GM19239 (cell line): Measurements from ENCODE around the gene MAPKAPK5.
"Not testable (repeated sequence)": the region's sequence is repeated elsewhere in the genome, so short reads cannot be mapped to it uniquely, and the experiment has no call there.

ENCODE experiments used
- DNase-seq: peaks from one replicate; pipeline ENCODE4 v3.0.0; 2011; ENCODE audit warnings: low spot score; ENCODE audit not compliant: insufficient read length
- FAIRE-seq: peaks from 2 replicates; lab custom pipeline; 2011; peaks lifted over from hg19 to GRCh38; lab: Jason Lieb, UNC

Gene MAPKAPK5

DNA sequence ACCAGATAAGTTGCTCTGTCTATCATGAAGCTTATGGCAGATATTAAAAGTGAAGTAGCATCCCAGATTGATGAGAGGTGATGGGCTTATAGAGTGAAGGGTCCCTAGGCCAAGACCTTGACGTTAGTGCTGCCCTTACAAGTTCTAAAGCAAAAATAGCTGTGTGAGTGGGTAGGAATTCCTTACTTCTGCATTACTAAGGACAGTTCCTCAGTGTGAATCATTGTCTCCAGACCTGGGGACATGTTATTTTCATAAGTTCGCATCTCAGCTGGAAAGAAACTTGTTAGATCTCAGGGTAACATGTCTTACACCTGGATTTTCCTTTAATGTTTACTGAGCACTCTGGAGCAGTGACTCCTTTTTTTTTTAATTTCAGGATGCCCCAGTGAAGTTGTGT is 28.7 kb downstream of the MAPKAPK5 start:
- no peak for DNase-seq
- no peak for FAIRE-seq

DNA sequence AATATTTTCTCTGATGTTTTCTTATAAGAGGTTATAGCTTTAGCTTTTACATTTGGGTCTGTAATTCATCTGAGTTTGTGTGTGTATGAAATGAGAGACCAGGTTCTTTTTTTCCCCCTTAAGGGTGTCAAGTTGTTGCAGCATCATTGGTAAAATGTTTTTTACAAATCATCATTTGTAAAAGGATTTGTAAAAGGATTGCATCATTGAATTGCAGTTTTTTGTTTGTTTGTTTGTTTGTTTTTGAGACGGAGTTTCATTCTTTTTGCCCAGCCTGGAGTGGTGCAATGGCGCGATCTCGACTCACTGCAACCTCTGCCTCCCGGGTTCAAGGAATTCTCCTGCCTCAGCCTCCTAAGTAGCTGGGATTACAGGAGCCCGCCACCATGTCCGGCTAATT is 31.1 kb downstream of the MAPKAPK5 start:
- FAIRE-seq (no peak), DNase-seq (no peak)

DNA sequence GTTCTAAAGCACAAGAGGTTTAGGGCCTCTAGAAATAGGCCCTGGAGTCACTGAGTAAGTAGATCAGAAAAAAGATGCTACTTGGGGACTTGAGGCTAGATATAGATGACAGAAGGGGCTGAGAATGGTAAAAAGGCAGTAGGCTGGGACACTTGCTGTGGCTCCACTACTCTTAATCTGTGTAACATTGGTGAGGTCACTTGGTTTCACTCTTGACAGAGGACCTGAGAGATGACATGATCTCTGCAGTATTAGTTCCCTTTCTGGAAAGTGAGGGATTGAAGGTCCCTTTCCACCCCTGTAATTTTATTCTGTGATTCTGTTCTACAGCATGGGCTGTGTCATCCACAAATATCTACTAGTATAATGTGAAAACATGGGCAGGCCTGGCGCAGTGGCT is 39.7 kb downstream of the MAPKAPK5 start:
- DNase-seq (no peak), FAIRE-seq (no peak)

DNA sequence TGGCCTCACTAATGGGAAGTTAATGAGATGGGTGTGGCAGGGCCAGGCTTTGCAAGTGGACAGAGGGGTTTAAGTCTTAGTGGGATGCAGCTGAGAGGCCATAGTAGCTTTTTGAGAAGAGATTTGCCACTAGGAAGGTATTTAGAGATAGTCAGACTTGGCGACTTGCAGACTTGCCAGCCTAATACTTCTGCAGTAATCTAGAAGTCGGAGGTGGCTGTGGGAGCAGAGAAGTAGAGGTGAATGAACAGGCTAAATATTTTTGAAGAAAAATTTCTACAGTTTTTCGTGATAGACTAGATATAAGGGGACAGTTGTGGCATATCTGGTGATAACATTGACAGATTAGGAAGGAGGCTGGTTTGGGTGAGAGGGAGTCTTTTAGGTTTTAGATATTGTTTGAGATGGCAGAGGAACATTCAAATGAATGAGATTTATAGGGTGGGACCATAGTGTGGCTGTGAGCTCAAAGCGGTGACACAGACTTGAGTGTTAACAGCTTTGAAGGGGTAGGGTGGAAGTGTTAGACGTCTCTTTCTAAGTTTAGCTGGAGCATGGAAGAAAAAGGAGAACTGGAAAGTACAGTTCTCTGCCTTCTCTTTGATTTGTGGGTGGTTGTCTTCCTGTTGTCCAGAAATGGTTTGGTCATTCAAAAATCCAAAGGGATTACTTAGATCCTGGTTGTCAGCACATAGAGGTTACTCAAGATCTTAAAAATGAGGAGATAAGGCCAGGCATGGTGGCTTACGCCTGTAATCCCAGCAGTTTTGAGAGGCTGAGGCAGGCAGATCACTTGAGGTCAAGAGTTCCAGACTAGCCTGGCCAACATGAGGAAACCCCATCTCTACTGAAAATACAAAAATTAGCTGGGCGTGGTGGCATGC is 44.9 kb downstream of the MAPKAPK5 start:
- DNase-seq (no peak), FAIRE-seq (no peak)

DNA sequence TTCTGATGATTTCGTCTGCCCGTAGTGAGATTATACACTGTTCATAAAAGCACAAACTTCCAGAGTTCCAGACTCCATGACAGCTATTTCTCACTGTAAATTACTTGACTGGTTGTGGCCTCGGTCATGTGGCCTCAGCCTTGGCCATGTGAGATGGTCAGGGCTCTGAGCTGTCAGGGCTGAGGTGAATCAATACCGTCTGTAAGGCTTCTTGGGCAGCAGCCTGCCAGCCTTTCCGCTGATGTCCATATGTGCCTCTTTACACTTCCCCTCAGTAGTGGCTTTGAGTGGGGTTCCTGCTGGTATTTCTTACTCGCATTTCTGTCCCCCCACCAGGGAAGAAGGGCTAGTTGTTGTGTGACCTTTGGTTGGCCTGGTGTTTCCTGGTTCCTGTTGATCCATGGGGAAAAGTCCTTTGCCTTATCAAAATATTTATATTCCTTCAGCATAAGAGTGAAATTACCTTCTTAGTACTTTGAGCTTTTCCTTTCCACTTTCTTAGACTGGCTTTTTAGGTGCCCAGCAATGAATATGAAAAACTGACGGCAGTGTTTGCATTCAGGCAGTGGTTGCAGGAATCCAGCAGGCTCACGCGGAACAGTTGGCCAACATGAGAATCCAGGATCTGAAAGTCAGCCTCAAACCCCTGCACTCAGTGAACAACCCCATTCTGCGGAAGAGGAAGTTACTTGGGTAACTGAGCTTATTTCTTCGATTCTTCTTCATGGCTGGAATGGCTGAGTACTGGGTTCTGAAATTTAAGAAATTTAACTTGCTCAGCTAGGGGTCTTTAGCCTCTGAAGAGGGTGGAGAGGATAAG is 46.1 kb downstream of the MAPKAPK5 start:
- FAIRE-seq (no peak), DNase-seq (no peak)

DNA sequence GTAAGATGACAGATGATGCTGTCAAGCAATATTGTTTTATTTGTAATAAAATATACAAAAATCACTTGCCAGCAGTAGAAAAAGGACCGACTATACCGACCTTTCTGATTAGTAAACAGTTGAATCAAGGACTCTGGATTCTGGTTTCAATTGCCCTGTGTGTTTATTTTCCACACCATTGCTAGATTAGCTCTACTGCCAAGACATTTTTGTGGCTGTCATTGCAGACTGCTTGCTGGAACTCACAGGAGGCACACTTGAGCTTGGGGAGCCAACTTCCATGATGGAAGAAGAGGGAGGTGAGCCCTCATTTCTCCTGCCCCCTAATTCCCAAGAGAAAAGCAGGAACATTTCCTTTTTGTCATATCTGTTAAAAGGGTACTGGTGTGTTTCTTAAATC is 51.3 kb downstream of the MAPKAPK5 start:
- FAIRE-seq (no peak), DNase-seq (no peak)

DNA sequence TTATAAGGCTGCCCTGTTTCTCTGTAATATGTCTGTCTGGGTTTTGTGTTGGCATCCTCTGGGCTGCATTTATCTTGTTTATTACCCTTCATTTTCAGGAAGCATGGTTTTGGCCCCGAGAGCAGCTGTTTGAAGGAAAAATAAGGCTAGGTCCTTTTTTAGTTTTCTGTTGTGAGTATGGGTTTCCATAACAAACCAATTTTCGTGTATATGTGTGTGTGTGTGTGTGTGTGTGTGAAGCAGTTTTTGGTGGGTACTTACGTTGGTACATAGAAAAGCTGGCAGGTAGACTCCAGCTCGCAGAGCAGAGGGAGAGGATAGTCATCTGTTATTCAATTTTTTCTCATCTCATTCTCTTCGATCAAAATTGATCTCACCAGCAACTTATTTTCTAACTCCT is 52.5 kb downstream of the MAPKAPK5 start:
- FAIRE-seq = no peak

DNA sequence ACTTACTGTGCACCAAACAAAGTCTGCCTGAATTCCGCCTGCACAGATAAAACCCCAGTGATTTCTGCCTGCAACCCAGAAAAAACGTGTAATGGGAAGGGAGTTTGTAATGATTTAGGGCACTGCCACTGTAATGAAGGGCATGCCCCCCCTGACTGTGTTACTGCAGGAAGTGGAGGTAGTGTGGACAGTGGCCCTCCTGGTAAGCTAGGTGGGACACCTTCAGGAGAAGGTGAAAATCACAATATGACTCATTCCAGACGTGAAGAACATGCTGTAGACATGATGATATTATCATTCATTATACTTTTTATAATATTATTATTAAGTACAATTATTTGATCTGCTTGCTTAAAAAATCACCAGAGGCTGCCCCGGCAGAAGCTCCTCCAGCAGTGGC is 59.2 kb downstream of the MAPKAPK5 start:
- no peak for DNase-seq
- no peak for FAIRE-seq

More for the DNA sequence above, 52.5 kb downstream of the MAPKAPK5 start:
- DNase-seq = no peak

DNA sequence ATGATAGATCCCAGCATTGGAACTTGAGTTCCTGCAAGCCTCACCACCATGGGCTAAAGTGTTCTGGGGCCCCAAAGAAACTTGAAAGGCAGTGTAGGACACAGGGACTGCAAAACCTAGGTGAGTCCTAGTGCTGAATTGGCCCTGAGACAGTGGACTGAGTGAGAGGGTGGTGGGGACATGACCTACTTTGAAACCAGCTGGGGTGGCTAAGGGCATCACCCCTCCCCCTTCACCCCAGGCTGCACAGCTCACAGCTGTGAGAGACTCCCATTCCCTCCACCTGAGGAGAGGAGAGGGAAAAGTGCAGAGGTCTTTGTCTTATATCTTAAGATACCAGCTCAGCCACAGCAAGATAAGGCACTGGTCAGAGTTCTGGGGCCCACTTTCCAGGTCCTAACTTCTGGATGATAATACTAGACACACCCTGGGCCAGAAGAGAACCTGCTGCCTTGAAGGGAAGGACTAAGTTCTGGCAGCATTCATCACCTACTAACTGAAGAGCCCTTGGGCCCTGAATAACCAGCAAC is 62.5 kb downstream of the MAPKAPK5 start:
- DNase-seq (no peak), FAIRE-seq (no peak)

DNA sequence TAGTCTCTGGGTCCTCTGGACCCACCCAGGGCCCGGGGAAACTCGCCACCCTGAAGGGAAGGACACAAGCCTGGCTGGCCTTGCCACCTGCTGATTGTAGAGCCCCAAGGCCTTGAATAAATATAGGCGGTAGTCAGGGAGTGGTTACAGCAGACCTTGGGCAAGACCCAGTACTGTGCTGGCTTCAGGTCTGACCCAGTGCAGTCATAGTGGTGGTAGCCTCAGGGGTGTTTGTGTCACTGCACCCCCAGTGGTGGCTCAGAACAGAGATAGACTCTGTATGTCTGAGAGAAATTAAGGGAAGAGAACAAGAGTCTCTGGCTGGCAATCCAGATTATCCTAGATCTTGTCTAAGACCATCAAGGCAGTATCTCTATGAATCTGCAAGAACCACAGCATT is 63.5 kb downstream of the MAPKAPK5 start:
- no peak for DNase-seq
- no peak for FAIRE-seq

DNA sequence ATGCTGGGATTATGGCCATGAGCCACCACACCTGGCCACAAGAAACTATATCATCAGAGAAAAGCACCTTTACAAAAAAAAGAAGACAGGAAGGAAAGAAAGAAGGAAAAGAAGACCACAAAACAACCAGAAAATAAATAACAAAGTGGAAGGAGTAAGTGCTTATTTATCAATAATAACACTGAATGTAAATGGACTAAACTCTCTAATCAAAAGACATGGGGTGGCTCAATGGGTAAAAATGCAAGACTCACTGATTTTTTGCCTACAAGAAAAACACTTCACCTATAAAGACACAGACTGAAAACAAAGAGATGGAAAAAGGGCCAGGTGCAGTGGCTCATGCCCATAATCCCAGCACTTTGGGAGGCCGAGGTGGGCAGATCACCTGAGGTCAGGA is 65.7 kb downstream of the MAPKAPK5 start:
- FAIRE-seq (no peak), DNase-seq (no peak)

DNA sequence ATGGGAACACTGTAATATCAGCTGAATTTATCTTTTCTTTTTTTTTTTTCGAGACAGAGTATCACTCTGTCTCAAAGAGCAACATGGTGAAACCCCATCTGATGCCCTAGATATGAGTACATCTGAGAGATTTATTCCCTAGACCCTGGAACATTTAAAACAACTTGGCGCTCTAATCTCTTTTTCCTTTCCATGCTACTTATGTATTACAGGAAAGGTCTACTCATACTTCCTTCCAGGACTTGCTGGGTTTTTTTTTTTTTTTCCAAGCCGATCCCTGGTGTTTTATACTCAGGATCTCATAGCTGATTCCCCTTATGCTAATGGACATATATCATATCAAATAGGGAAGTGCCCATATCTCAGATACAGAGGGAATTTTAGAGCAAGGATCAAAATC is 83.1 kb downstream of the MAPKAPK5 start:
- no peak for DNase-seq
- FAIRE-seq = no peak

DNA sequence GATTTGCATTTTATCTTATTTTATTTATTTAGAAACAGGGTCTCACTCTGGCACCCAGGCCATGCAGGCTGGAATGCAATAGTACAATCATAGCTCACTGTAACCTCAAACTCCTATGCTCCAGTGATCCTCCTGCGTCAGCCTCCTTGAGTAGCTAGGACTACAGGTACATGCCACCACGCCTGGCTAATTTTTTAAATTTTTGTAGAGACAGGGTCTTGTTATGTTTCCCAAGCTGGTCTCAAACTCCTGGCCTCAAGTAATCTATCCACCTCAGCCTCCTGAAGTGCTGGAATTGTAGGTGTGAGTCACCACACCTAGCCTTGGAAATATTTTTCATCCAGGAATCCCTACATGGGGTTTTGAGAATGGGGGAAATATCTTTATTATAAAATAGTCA is 84.6 kb downstream of the MAPKAPK5 start:
- FAIRE-seq = no peak

DNA sequence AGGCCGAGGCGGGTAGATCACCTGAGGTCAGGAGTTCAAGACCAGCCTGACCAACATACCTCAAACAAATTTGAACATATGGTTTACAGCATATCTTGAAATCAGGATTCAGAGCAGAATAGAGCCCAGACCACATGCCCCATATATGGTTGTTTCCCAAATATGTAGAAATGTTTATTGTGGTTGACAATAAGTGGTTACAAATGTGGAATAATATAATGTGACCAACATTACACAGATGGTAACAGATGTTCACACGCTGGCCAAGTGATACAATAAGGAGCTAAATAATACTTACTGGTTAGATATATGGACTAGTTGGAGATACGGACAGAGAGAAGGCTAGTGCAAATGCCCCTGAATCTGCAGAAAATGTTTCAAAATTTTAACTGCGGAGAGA is 85.3 kb downstream of the MAPKAPK5 start:
- no peak for DNase-seq
- FAIRE-seq = no peak

More for the DNA sequence above, 84.6 kb downstream of the MAPKAPK5 start:
- no peak for DNase-seq

DNA sequence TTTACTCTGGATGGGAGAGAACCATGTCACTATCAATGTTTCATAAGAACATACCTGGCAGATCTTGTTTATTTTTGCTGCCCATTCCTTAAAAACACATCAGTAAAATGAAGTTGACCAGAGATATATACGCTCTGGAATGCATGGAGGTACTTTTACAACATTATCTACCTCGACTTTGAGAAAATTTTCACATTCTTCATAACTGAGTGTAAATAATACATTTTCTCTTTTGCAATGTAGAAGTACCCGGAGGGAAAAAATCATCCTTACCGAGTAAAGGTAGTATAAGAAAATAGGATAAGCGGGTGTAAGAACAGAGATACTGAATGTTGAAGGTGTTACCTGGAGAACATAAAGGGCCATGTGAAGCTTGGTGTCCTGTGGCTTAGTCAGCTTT is 90.2 kb downstream of the MAPKAPK5 start:
- no peak for DNase-seq
- no peak for FAIRE-seq

DNA sequence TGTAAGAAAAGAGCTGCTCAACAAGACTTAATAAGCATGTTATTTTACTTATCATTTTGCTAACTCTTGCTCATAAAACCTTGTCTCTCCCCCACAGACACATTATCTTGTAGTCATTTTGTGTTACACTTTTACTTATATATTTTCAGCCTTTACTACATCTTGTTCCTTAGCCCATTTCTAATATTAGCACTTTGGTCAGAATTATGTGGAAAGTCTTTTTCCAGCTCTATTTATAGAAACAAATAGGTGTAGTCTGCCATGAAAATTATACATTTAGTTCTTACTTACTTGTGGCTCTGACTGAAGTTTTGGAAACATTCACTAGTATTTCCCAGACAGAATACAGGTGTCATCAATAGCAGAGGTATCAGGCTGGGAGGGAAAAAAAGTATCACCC is 94.8 kb downstream of the MAPKAPK5 start:
- no peak for DNase-seq
- no peak for FAIRE-seq

DNA sequence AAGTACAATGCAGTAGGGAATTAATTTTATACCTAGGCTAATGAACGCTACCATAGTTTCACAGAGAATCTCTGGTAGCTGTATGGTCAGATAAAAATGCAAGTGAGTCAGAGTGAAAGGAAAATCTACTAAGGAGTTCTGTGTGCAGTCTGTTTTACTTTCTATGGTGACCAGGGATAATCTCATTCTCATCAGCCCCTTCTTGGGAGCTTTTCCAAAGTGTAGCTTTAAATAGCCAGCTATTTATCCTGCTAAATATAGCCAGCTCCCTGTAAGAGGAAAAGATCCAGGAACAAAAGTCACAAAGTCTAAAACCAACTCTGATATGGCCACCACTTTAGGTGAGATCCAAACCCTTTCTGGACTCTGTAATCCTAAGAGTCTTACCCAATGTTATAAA is 95.4 kb downstream of the MAPKAPK5 start:
- no peak for DNase-seq
- no peak for FAIRE-seq

DNA sequence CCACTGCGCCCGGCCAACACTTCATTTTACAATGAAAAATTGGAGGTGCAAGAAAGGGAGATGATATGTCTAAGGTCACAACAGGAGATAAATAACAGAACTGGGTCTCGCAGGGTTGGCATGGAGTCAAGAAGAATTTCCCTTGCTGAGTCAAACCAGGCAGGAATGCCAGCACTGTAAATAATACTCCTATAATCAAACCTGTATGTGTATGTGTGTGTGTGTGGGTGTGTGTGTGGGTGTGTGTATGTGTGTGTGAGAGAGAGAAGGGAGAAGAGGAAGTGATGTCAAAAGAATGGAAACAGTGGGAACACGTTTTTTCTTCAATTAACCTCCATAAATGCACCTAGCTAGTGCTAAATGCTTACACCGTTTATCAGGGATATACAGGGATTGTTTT is 100.5 kb downstream of the MAPKAPK5 start:
- FAIRE-seq = no peak
- no peak for DNase-seq

DNA sequence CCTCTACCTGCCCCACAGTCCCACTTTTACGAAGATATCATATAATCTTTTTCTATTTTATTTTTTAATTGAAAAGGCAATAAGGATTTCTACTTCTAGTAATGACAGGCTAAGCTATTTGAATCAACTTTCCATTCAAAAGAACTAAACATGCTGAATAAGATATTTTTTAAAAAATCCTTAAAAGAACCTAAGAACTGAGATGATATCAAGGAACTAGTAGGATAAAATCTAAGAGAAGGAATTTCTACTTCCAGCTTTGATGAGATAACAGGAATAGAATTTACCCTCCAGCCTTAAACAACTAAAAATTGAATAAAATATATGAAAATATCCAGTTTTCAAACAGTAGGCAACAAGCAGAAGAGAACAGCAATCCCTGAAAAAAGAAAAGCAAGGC is 101.9 kb downstream of the MAPKAPK5 start:
- FAIRE-seq = no peak
- no peak for DNase-seq

DNA sequence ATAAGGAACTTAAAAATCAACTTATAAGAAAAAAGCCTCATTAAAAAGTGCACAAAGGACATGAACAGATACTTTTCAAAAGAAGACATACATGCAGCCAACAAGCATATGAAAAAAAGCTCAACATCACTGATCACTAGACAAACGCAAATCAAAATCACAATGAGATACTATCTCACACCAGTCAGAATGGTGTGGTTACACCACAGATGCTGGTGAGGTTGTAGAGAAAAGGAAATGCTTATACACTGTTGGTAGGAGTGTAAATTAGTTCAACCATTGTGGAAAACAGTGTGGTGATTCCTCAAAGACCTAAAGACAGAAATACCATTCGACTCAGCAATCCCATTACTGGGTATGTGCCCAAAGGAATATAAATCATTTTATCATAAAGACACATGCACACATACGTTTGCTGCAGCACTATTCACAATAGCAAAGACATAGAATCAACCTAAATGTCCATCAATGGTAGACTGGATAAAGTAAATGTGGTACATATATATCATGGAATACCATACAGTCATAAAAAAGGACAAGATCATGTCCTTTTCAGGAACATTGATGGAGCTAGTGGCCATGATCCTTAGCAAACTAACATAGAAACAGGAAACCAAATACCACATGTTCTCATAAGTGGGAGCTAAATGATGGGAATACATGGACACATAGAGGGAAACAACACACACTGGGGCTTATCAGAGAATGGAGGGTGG is 109.1 kb downstream of the MAPKAPK5 start:
- not testable (repeated sequence) for FAIRE-seq

More for the DNA sequence above, 109.1 kb downstream of the MAPKAPK5 start:
- not testable (repeated sequence) for DNase-seq
